Adipose tissue (tissue), 3 donors: ENCODE results near the gene VTI1A. TPM values are rescaled to one million over a fixed set of nuclear protein-coding genes. Genes with fewer than 3 reads are reported as not detected.

Source experiments
- H3K27ac ChIP-seq: one replicate; pipeline ENCODE4 v1.5.1; 2013; ENCODE audit warnings: low read depth, low read length
- WGBS, 3 donors: extraction: QIAGEN DNeasy Blood & Tissue Kit; methylation state at CpG; one replicate each; pipeline ENCODE4 v1.1.7; 2013; 5-methylcytosine and 5-hydroxymethylcytosine counted together
- polyA plus RNA-seq, 3 donors: library from polyadenylated mRNA; stranded (reverse); fragments of 200-250 nt; gene quantifications; one replicate each; pipeline ENCODE4 v1.2.3, GENCODE V29; 2013
- donor health status: healthy with polysubstance abuse.
- donor health status: Bipolar disorder and iron deficiency.
- donor health status: healthy.

VTI1A gene
- polyA plus RNA-seq, 3 donors: 5.6 to 15.2 (median 13.5) TPM

DNA sequence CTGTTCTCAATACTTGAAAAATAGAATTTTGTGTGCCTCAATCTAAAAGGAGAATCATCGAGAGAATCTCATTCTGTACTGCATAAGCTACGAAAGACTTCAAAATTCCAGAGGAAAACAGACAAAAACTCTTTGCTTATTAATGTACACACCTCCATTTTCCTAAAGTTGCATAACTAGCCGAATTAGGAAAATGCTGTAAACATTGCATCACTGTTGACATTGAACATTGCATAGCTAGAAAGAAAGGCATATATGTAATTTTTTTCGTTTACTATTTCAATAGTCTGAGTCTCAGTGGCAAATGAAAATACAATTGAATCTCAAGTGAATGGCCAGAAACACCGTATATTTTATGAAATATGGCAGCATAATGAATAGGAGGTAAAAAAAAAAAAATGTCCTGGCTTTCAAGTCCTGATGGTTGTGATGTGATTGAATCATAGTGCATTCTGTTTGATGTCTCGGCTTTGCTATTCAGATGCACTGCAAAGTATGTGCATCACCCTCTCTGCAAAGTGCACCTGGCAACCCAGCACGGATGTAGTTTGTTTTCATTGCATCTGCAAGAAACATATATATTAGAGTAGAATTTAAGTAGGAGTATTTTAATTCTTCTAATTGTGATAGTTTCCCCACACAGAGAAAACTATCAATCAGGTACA is 196.7 kb downstream of the VTI1A start:
- 81 to 89% (median 86%) methylated on average over 7 of the region's 7 CpGs for WGBS, 3 donors
- H3K27ac ChIP-seq: no peak overlapping the region

DNA sequence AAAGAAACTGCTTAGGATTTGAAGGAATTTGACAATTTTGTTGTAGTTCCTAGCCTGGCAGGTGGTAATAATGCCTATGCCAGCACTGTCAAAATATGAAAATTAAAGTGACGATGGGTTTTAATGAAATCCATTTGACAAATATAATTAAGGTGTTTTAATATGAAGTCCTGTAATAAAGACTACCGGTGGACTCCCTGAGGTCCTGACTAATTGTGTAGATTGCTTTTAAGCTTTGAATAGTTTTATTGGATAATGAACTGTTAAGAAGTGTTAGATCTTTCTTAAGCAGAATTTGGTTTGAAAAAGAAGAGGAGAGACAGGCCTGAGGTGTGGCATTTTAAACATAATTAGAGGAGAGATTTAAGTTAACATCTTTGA is 197.2 kb downstream of the VTI1A start:
- WGBS, 3 donors: 95 to 97% (median 95%) methylated on average over 2 of the region's 2 CpGs
- no peak overlapping the region for H3K27ac ChIP-seq

GRCh38 chr10:112649006-112649821 is 202.2 kb downstream of the VTI1A start:
- no peak overlapping the region for H3K27ac ChIP-seq
- WGBS, 3 donors: 79 to 87% (median 85%) methylated on average over 4 of the region's 4 CpGs

- WGBS, 3 donors: 93 to 98% (median 97%) methylated on average over 4 of the region's 4 CpGs
- H3K27ac ChIP-seq: no peak overlapping the region
Measured at GRCh38 chr10:112649822-112650152, 202.8 kb downstream of the VTI1A start.

DNA sequence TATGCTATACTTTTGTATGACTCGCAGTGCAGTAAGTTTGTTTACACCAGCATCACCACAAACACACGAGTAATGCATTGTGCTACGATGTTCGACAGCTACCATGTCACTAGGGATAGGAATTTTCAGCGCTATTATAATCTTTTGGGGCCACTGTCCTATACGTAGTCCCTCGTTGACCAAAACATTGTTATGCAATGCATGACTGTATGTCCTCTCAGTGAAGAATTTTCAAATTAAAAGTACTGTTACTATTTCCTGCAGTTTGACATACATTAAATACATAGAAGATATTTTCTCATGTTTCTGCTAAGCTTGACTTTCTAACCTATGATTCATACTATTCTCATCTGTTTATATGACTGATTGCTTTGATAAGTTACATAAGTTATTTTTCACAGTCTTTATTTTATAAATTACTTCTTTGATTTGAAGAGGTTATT is 203.6 kb downstream of the VTI1A start:
- H3K27ac ChIP-seq: no peak overlapping the region
- WGBS, 3 donors: 90 to 98% (median 90%) methylated on average over 7 of the region's 7 CpGs

DNA sequence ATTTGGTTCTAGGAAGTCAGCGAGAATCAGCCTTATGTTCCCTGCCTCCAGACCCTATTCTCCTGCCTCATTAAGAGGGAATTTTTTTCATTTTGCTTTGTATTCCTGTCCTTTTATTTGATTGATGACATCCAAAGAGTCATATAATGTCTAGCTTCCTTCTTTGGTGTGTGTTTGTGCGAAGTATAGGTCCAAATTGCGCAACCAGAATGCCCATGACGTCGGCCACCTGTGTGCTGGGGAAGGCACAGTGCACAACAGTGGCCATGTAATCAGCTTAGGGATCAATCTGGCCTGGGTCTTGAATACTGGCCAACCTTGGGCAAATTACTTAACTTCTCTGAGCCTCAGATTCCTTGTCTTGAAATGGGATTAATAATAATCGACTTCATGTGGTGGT is 206.2 kb downstream of the VTI1A start:
- WGBS, 3 donors: 83 to 92% (median 85%) methylated on average over 6 of the region's 6 CpGs
- H3K27ac ChIP-seq: no peak overlapping the region

- H3K27ac ChIP-seq: no peak overlapping the region
- 82 to 93% (median 90%) methylated on average over 3 of the region's 3 CpGs for WGBS, 3 donors
Measured at GRCh38 chr10:112653851-112654250, 206.8 kb downstream of the VTI1A start.

GRCh38 chr10:112654794-112655193 is 207.8 kb downstream of the VTI1A start:
- 92 to 93% (median 92%) methylated on average over 3 of the region's 3 CpGs for WGBS, 3 donors
- no peak overlapping the region for H3K27ac ChIP-seq

DNA sequence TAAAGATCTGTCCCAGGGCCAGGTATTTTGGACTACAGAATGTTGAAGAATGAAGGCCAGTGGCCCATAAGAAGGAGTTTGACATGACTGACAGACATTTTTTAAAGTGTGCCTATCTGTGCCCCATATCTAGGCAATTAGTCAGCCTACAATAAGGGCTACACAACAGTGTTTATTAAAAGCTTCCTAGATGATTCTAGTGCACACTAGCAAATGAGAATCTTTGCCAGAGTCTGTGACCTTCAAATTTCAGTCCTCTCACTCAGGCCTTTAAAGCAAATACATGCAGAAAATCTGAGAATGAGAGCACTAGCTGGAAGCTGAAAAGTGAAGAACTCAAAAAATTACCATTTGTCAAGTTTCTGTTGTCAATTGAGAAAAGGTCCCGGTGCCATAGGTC is 208.7 kb downstream of the VTI1A start:
- WGBS, 3 donors: 36 to 97% (median 96%) methylated on average over 1 of the region's 1 CpG
- no peak overlapping the region for H3K27ac ChIP-seq

DNA sequence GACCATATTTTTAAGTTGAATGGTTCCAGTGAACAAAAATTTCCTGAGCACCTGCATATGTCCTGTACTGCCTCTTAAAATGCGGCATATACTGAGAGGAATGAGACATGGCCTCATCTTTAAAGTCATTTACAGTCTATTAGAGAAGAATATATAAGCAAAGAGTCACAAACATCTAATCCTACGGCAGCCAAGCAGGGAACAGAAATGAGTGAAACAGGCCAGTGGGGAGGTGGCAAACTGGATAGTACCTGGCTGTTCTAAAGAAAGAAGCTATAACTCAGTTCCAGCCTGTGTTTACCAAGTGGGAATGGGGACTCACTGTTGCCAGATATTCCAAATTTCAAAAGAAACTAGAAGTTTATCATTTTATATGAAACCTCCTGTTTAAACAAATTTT is 211.4 kb downstream of the VTI1A start:
- WGBS, 3 donors: 91 to 96% (median 95%) methylated on average over 2 of the region's 2 CpGs

DNA sequence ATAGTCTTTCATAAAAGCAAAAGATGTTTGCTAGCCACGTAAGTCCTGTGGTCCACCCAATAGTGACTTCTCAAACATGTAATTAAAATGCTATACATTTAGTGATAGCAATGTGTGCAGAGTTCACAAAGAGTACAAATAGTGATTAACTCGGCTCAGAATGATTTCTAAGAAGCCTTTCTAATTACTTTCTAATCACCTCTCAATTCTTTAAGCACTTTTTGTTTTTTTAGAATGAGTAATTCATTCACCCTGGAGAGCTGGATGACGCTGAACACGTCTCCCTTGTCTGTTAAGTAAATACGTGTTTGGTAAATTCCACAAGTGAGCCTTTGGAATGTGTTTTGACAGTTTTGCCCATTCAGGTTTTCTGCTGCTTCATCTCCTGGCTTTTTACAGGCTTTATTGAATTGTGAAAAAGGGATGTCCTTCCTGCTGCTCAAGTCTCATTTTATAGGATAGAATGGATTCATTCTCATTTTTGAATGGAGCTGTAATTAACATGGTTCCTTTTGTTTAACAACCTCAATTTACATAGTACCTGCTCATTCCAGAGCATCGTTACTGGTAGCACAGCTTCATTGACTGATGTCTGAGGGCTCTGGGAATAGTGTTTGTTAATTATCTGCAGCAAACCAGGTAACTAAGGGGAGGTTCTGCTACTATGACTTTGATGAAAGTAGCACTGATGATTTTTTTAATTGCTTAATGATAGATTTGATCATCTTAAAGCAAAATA is 212.1 kb downstream of the VTI1A start:
- WGBS, 3 donors: 61 to 83% (median 83%) methylated on average over 6 of the region's 6 CpGs
- H3K27ac ChIP-seq: no peak overlapping the region

More for the DNA sequence above, 211.4 kb downstream of the VTI1A start:
- no peak overlapping the region for H3K27ac ChIP-seq

GRCh38 chr10:112663234-112664125 is 216.5 kb downstream of the VTI1A start:
- H3K27ac ChIP-seq: no peak overlapping the region
- 72 to 95% (median 78%) methylated on average over 6 of the region's 6 CpGs for whole genome bisulfite sequencing, 3 donors

DNA sequence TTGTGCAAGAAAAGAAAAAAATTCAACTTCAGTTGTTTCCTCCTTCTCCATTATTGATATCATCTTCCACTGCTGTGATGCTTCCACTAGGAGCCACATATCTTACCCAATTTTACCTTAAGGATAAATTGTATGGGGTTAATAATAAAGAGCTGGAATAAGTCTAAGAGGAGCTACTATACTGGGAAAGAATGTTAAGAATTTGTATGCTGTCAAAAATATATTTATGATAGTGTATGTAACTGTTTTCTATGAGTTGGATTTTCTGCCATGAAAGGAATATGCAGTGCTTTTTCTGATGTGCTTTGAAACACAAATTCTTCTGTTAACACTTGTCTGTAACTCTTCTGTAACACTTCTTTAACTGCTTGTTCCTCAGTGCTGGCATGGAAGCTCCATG is 219.1 kb downstream of the VTI1A start:
- no peak overlapping the region for H3K27ac ChIP-seq

GRCh38 chr10:112669989-112670388 is 223.0 kb downstream of the VTI1A start:
- 97% methylated on average over 4 of the region's 4 CpGs for WGBS, 3 donors
- H3K27ac ChIP-seq: no peak overlapping the region

DNA sequence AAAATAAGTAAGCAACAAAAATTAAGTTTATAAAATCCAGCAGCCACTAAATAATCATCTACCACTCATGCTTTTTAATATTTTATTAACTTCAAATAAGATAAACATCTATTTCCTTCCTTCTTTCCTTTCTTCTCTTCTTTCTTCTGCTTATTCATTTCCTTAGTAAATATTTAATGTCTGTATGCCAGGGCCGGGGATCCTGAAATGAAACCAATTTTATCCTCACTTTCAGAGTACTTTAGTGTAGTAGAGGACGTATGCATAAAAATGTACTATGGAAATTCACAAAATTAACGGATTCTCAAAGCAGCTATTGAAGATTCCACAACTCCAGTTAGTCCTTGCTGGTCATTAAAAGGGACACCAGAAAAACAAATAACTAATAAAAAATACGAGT is 224.7 kb downstream of the VTI1A start:
- H3K27ac ChIP-seq: no peak overlapping the region
- 81 to 94% (median 82%) methylated on average over 4 of the region's 4 CpGs for WGBS, 3 donors

- H3K27ac ChIP-seq: no peak overlapping the region
- WGBS, 3 donors: 95 to 97% (median 95%) methylated on average over 5 of the region's 5 CpGs
Measured at GRCh38 chr10:112672706-112673105, 225.7 kb downstream of the VTI1A start.

DNA sequence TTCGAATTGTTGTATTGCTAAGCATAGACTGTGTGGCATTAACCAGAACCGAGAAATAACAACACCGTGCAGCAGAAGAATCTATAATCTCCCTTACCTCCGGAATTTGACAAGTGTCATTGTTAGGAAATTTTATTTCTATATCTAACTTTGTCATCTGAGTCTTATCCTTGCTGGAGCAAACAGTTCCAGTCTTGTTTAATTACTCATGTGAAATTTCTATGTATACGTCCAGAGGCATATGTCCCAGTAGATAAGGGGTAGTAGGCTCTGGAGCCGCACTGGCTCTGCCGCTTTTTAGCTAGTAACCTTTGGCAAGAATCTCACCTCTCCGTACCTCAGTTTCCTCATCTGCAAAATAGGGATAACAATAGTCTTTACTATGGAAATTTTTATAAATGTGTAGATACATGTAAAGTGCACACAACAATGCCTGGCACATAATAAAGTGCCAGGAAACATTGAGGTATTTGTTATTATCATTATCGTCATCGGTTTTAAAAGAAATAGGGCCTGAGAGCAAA is 228.6 kb downstream of the VTI1A start:
- H3K27ac ChIP-seq: no peak overlapping the region
- WGBS, 3 donors: 97 to 98% (median 98%) methylated on average over 10 of the region's 10 CpGs

GRCh38 chr10:112677689-112678088 is 230.7 kb downstream of the VTI1A start:
- 58 to 82% (median 80%) methylated on average over 5 of the region's 5 CpGs for WGBS, 3 donors
- H3K27ac ChIP-seq: no peak overlapping the region
